HEK293 (cell line): ENCODE results near the gene TNIP3.

Source experiments
- CTCF ChIA-PET: fragments of 350-600 bp; formaldehyde crosslinking; extraction: SDS; loops from one replicate; lab custom pipeline; 2021; ENCODE audit warnings: antibody characterized with exemption; lab: Yijun Ruan, JAX
- POLR2A ChIA-PET: fragments of 300-600 bp; formaldehyde crosslinking; extraction: SDS; loops from one replicate; lab custom pipeline; 2020; ENCODE audit warnings: antibody characterized with exemption, inconsistent platforms; lab: Yijun Ruan, JAX
- H3K27ac ChIP-seq: fragments of 200-500 bp; sonication (Bioruptor generic); 2 replicates; pipeline ENCODE4 v1.5.1; 2014; ENCODE audit warnings: low read depth, low read length, control low read depth, inconsistent platforms; ENCODE audit errors: extremely low read depth
- H3K36me3 ChIP-seq, 2 experiments: fragments of 200-500 bp in 1 of 2; sonication (Bioruptor generic) in 1 of 2; 1 replicate in 1 of 2; 2 replicates in 1 of 2; pipeline ENCODE4 v1.5.1; 2014 to 2017; ENCODE audit warnings: inconsistent platforms in 2 of 2, low read length in 2 of 2; ENCODE audit not compliant: control insufficient read depth in 2 of 2, insufficient read depth in 1 of 2
- H3K4me1 ChIP-seq: fragments of 200-500 bp; sonication (Bioruptor generic); 2 replicates; pipeline ENCODE4 v1.5.1; 2014; ENCODE audit warnings: mild to moderate bottlenecking, low read length, inconsistent platforms; ENCODE audit not compliant: control insufficient read depth, insufficient read depth
- H3K4me3 ChIP-seq: 2 replicates; pipeline ENCODE4 v1.5.1; 2011; ENCODE audit warnings: low read depth, mild to moderate bottlenecking, control low read depth, low read length, moderate library complexity
- H3K9me3 ChIP-seq: fragments of 200-500 bp; sonication (Bioruptor generic); 2 replicates; pipeline ENCODE4 v1.5.1; 2014; ENCODE audit warnings: low read depth, low read length, inconsistent platforms; ENCODE audit not compliant: control insufficient read depth, insufficient read depth
- KLF16 ChIP-seq: fragments of 450-650 bp; formaldehyde crosslinking; IDR thresholded peaks from 2 replicates; pipeline ENCODE4 v1.5.1; 2017; ENCODE audit warnings: missing biosample characterization, missing genetic modification characterization
- TSHZ1 ChIP-seq: fragments of 450-650 bp; formaldehyde crosslinking; IDR thresholded peaks from 2 replicates; pipeline ENCODE4 v1.5.1; 2016; ENCODE audit warnings: missing biosample characterization, missing genetic modification characterization, borderline replicate concordance
- ZBTB11 ChIP-seq: fragments of 450-650 bp; formaldehyde crosslinking; conservative IDR thresholded peaks from 2 replicates; pipeline ENCODE4 v1.5.1; 2016; ENCODE audit warnings: low read depth, missing biosample characterization, missing genetic modification characterization
- ZBTB48 ChIP-seq: fragments of 450-650 bp; formaldehyde crosslinking; IDR thresholded peaks from 2 replicates; pipeline ENCODE4 v1.5.1; 2016; ENCODE audit warnings: missing biosample characterization, missing genetic modification characterization
- ZNF19 ChIP-seq: fragments of 450-650 bp; formaldehyde crosslinking; IDR thresholded peaks from 2 replicates; pipeline ENCODE4; 2016; ENCODE audit warnings: missing biosample characterization, missing genetic modification characterization, low read depth
- ZNF223 ChIP-seq: fragments of 450-650 bp; formaldehyde crosslinking; IDR thresholded peaks from 2 replicates; pipeline ENCODE4 v1.5.1; 2016; ENCODE audit warnings: missing biosample characterization, missing genetic modification characterization
- ZNF341 ChIP-seq: fragments of 450-650 bp; formaldehyde crosslinking; IDR thresholded peaks from 2 replicates; pipeline ENCODE4; 2016; ENCODE audit warnings: low read depth, missing biosample characterization, missing genetic modification characterization
- ZNF350 ChIP-seq: fragments of 450-650 bp; formaldehyde crosslinking; IDR thresholded peaks from 2 replicates; pipeline ENCODE4 v1.5.0; 2017; ENCODE audit warnings: missing biosample characterization, mild to moderate bottlenecking, missing genetic modification characterization
- ZNF37A ChIP-seq: fragments of 450-650 bp; IDR thresholded peaks from 2 replicates; pipeline ENCODE4 v1.5.1; 2018; ENCODE audit warnings: missing biosample characterization, missing genetic modification characterization
- ZNF426 ChIP-seq: fragments of 450-650 bp; formaldehyde crosslinking; IDR thresholded peaks from 2 replicates; pipeline ENCODE4 v1.5.1; 2017; ENCODE audit warnings: missing biosample characterization, missing genetic modification characterization, mild to moderate bottlenecking, inconsistent platforms, moderate library complexity
- ZNF664 ChIP-seq: fragments of 450-650 bp; formaldehyde crosslinking; IDR thresholded peaks from 2 replicates; pipeline ENCODE4 v1.5.1; 2016; ENCODE audit warnings: missing biosample characterization, missing genetic modification characterization
- ZNF704 ChIP-seq: fragments of 450-650 bp; formaldehyde crosslinking; IDR thresholded peaks from 2 replicates; pipeline ENCODE4 v1.5.1; 2016; ENCODE audit warnings: missing biosample characterization, missing genetic modification characterization
- ZNF785 ChIP-seq: fragments of 450-650 bp; formaldehyde crosslinking; IDR thresholded peaks from 2 replicates; pipeline ENCODE4 v1.5.1; 2016; ENCODE audit warnings: missing biosample characterization, missing genetic modification characterization
- TF ChIP-seq, protein P1 (sequence below): fragments of 450-650 bp; formaldehyde crosslinking; IDR thresholded peaks from 2 replicates; pipeline ENCODE4 v1.5.1; 2016; ENCODE audit warnings: missing biosample characterization, missing genetic modification characterization
- TF ChIP-seq, protein P2 (sequence below): fragments of 450-650 bp; formaldehyde crosslinking; IDR thresholded peaks from 2 replicates; pipeline ENCODE4 v1.5.1; 2017; ENCODE audit warnings: missing biosample characterization, missing genetic modification characterization

TNIP3 gene

GRCh38 chr4:121181493-121181892, 17.4 kb upstream of the TNIP3 start:
- H3K4me3 ChIP-seq: no peak overlapping the region
- no peak for TF ChIP-seq ZNF223 (tag by site-specific recombination)
- TF ChIP-seq, protein P1, sequence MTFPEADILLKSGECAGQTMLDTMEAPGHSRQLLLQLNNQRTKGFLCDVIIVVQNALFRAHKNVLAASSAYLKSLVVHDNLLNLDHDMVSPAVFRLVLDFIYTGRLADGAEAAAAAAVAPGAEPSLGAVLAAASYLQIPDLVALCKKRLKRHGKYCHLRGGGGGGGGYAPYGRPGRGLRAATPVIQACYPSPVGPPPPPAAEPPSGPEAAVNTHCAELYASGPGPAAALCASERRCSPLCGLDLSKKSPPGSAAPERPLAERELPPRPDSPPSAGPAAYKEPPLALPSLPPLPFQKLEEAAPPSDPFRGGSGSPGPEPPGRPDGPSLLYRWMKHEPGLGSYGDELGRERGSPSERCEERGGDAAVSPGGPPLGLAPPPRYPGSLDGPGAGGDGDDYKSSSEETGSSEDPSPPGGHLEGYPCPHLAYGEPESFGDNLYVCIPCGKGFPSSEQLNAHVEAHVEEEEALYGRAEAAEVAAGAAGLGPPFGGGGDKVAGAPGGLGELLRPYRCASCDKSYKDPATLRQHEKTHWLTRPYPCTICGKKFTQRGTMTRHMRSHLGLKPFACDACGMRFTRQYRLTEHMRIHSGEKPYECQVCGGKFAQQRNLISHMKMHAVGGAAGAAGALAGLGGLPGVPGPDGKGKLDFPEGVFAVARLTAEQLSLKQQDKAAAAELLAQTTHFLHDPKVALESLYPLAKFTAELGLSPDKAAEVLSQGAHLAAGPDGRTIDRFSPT (tag by site-specific recombination): no peak
- no peak for TF ChIP-seq ZNF341 (tag by site-specific recombination)
- no peak for TF ChIP-seq KLF16
- TF ChIP-seq ZNF426: no peak
- TF ChIP-seq ZBTB48 (tag by site-specific recombination): no peak
- TF ChIP-seq ZNF350 (tag by site-specific recombination): no peak
- TF ChIP-seq ZNF664 (tag by site-specific recombination): no peak
- no peak for TF ChIP-seq ZNF785 (tag by site-specific recombination)
- TF ChIP-seq ZNF704 (tag by site-specific recombination): no peak
- no peak for TF ChIP-seq ZNF37A
- TF ChIP-seq TSHZ1 (tag by site-specific recombination): no peak
- TF ChIP-seq, protein P2, sequence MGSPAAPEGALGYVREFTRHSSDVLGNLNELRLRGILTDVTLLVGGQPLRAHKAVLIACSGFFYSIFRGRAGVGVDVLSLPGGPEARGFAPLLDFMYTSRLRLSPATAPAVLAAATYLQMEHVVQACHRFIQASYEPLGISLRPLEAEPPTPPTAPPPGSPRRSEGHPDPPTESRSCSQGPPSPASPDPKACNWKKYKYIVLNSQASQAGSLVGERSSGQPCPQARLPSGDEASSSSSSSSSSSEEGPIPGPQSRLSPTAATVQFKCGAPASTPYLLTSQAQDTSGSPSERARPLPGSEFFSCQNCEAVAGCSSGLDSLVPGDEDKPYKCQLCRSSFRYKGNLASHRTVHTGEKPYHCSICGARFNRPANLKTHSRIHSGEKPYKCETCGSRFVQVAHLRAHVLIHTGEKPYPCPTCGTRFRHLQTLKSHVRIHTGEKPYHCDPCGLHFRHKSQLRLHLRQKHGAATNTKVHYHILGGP: no peak
- TF ChIP-seq ZBTB11 (tag by site-specific recombination): no peak
- TF ChIP-seq ZNF19 (tag by site-specific recombination): no peak
- ChIA-PET CTCF (interaction anchor here (1.0 kb wide), 1 partner anchor 11 kb away, joined by 5 read pairs; no protein-coding TSS in a partner anchor), POLR2A (no interaction called here)
- H3K36me3 ChIP-seq: no peaks in the 10 kb centered on the region
- no peak overlapping the region for H3K27ac ChIP-seq
- H3K4me1 ChIP-seq: no peaks in the 10 kb centered on the region
- no peaks in the 10 kb centered on the region for H3K9me3 ChIP-seq
